GM21737 (cell line): ENCODE data around the gene ZNF487.

ENCODE experiments used
- ATAC-seq: cut with Tn5 transposase; IDR thresholded peaks from one replicate; pipeline ENCODE4 v1.9.1; 2021; ENCODE audit warnings: mild to moderate bottlenecking, moderate library complexity; ENCODE audit not compliant: unreplicated experiment

ZNF487 gene

DNA sequence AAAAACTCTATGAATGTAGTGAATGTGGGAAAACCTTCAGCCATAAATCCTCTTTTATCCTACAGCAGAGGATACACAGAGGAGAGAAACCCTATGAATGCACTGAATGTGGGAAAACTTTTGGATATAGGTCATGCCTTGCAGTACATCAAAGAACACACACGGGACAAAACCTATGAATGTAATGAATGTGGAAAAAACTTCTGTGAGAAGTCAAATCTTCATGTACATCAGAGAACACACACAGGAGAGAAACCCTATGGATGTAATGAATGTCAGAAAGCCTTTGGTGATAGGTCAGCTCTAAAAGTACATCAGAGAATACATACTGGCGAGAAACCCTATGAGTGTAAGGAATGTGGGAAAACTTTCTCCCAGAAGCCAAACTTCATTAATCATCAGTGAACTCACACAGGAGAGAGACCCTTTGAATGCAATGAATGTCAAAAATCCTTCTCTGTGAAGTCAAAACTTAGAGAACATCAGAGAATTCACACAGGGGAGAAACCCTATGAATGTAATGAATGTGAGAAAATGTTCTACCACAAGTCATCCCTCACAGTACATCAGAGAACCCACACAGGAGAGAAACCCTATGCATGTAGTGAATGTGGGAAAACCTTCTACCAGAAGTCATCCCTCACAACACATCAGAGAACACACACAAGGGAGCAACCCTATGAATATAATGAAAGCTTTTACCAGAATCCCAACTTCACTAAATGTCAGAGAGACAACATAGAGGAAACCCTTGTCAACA, 45.6 kb downstream of the ZNF487 start:
- ATAC-seq, result no peak

DNA sequence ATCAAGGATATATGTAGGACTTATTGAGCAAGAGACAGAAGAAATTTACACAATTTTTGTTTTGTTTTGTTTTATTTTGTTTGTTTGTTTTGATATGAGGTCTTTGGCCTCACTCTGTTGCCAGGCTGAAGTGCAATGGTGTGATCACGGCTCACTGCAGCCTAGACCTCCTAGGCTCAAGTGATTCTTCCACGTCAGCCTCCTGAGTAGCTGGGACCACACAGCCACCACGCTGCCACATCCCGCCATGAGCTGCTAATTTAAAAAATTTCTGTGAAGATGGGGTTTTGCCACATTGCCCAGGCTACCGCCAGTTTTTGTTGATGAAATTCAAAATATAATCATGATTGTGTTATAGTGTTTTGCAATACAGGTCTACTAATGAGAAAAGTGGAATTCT, 54.9 kb downstream of the ZNF487 start:
- no peak for ATAC-seq

DNA sequence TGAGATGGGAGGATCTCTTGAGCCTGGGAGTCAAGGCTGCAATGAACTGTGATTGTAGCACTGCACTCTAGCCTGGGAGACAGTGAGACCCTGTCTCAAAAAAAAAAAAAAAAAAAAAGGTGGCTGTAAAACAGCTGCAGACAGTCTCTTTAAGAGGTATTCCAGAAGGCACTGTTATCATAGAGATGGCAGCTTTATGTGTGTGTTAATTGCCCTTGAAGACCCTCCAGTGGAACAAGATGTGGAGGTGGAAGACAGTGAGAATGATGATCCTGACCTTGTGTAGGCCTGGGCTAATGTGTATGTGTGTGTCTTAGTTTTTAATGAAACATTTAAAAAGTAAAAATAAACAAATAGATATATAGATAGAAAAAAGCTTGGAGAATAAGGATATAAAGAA, 66.0 kb downstream of the ZNF487 start:
- no peak for ATAC-seq

DNA sequence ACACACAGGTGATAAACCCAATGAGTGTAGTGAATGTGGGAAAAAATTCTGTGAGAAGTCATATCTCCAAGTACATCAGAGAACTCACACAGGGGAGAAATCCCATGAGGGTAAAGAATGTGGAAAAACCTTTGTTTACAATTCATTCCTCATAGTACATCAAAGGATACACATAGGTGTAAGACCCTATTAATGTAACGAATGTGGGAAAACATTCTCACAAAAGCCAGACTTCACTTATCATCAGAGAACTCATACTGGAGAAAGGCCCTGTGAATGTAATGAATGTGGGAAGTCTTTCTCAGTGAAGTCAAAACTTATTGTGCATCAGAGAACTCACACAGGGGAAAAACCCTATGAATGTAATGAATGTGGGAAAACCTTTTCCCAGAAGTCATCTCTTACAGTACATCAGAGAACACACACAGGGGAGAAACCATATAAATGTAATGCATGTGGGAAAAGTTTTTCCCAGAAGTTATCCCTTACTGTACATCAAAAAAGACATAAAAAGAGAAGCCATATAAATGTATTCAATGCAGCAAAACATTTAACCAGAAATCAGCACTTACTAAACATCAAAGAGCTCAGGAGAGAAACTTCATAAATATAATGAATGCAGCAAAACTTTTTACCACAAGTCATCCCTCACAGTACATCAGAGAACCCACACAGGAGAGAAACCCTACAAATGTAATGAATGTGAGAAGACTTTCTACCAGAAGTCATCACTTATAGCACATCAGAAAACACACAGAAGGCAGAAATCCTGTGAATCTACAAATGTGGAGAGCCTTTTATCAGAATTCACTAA, 87.7 kb downstream of the ZNF487 start:
- ATAC-seq, result no peak
